Esophagus squamous epithelium (tissue), 5 donors: ENCODE measurements around the gene GAL3ST2. TPM values are rescaled to one million over a fixed set of nuclear protein-coding genes. Genes with fewer than 3 reads are reported as not detected.

Source experiments
- DNase-seq: peaks from one replicate; lab custom pipeline; 2025; lab: John Stamatoyannopoulos, UW
- H3K27ac ChIP-seq, 4 donors: fragments of 200-600 bp; sonication (generic); one replicate each; pipeline ENCODE4 v1.5.1; 2016 to 2019; ENCODE audit warnings: mild to moderate bottlenecking in 1 of 4
- H3K27me3 ChIP-seq, 4 donors: fragments of 200-600 bp; sonication (generic); 1 replicate in 3 of 4; 2 replicates in 1 of 4; pipeline versions ENCODE4 v1.5.1 to v1.6.0; 2017 to 2021; ENCODE audit warnings: antibody characterized with exemption in 1 of 4
- H3K36me3 ChIP-seq, 3 donors: fragments of 200-600 bp; sonication (generic); one replicate each; pipeline ENCODE4 v1.5.1; 2016 to 2019
- H3K4me1 ChIP-seq, 3 donors: fragments of 200-600 bp; sonication (generic); one replicate each; pipeline ENCODE4 v1.5.1; 2017 to 2019
- H3K4me3 ChIP-seq, 4 donors: fragments of 200-600 bp; sonication (generic); 1 replicate in 3 of 4; 2 replicates in 1 of 4; pipeline ENCODE4 v1.5.1; 2016 to 2019; ENCODE audit warnings: mild to moderate bottlenecking in 2 of 4, moderate library complexity in 1 of 4
- H3K9me3 ChIP-seq, 3 donors: fragments of 200-600 bp; sonication (generic); one replicate each; pipeline ENCODE4 v1.5.1; 2016 to 2019
- POLR2A ChIP-seq, 4 donors: fragments of 450-650 bp; IDR thresholded peaks; one replicate each; pipeline ENCODE4 v1.6.1; 2017; ENCODE audit warnings: antibody characterized with exemption in 4 of 4, mild to moderate bottlenecking in 4 of 4, moderate library complexity in 3 of 4
- WGBS, 2 donors: methylation state at CpG; one replicate each; pipeline ENCODE4 v1.1.5; 2018; 5-methylcytosine and 5-hydroxymethylcytosine counted together
- intact Hi-C: fragments of 100-400 bp; cut with DNase I; formaldehyde crosslinking; loops from one replicate; pipeline ENCODE4 v1.15.0; 2022
- total RNA-seq, 4 donors: library from RNA; depleted of rRNA; stranded (reverse); fragments of >200 nt; gene quantifications; one replicate each; pipeline ENCODE4 v1.1.0, GENCODE V29; 2016
- TF ChIP-seq, protein P1 (sequence below), 6 experiments: fragments of 450-650 bp in 4 of 6; fragments of 200-600 bp in 2 of 6; sonication (generic) in 2 of 6; IDR thresholded peaks; one replicate each; pipeline ENCODE4 v1.5.1; 2016 to 2019; ENCODE audit warnings: antibody characterized with exemption in 6 of 6, mild to moderate bottlenecking in 4 of 6, moderate library complexity in 4 of 6
- donor health status: DM: yes; HTN: yes; CAD: no.

GAL3ST2 gene
- total RNA-seq, 4 donors from 2014 or later: 0.38 TPM; not detected in 3

DNA sequence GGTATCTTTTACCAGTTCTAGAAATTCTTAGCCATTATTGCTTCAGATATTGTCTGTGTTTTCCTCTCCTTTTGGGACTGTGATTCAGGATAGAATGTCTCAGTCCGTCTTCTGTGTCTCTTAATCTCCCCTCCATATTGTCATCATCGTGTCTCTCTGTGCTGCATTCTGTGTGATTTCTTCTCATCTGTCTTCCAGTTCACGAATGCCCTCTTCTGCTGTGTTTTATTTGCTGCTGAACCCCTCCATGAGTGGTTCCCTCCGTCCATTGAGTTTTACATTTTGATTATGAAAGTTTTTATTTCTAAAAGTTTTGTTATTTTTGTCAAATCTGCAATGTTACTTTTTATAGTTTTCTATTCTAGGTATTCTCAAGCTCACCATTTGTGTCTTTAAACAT, 30.5 kb upstream of the GAL3ST2 start:
- no peak for DNase-seq
- H3K4me3 ChIP-seq: no peak overlapping the region
- intact Hi-C loops: no loop called here

DNA sequence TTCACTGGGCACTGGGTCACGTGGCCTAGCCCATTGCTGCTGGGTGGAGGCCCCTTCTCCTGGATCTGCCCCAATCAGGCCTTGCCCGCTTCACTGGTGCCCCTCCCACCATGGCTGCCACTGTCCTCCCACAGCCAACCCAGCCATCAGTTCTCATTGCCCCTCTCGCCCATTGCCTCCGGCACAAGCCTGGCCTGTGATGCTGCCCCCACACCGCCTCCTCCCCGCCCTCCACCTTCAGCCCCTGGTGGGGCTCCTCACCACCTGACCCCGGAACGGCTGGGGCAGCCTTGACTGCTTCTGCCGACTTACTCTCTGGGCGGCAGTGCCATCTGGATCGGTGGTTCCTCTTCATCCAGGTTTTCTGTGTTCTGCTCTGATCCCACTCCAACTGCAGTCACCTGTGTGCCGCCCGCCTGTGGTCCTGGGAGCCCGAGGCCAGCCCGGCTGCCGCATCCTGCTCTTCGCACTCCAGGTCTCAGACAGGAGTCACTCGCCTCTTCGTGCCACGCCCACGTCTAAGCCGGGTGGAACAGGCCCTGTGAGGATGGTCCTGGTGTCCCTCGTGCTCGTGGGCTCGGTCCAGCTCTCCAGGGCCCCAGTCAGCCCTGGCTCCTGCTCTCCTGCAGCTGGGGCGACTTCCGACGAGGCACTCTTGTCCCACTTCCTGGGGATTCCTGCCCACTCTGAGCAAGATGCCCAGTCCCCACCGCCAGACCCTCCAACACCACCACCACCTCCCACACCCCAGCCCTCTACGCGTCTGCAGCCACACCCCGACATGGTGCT, 28.0 kb upstream of the GAL3ST2 start:
- H3K4me3 ChIP-seq: no peak overlapping the region
- intact Hi-C loops: no loop called here
- WGBS, 2 donors: 76 to 87% methylated on average over 16 to 19 of the region's 32 CpGs
- no peaks in the 10 kb centered on the region for H3K27me3 ChIP-seq
- DNase-seq: no peak
- no peaks in the 10 kb centered on the region for H3K9me3 ChIP-seq
- H3K27ac ChIP-seq: no peak overlapping the region
- TF ChIP-seq, protein P1, sequence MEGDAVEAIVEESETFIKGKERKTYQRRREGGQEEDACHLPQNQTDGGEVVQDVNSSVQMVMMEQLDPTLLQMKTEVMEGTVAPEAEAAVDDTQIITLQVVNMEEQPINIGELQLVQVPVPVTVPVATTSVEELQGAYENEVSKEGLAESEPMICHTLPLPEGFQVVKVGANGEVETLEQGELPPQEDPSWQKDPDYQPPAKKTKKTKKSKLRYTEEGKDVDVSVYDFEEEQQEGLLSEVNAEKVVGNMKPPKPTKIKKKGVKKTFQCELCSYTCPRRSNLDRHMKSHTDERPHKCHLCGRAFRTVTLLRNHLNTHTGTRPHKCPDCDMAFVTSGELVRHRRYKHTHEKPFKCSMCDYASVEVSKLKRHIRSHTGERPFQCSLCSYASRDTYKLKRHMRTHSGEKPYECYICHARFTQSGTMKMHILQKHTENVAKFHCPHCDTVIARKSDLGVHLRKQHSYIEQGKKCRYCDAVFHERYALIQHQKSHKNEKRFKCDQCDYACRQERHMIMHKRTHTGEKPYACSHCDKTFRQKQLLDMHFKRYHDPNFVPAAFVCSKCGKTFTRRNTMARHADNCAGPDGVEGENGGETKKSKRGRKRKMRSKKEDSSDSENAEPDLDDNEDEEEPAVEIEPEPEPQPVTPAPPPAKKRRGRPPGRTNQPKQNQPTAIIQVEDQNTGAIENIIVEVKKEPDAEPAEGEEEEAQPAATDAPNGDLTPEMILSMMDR (IDR thresholded peaks at IDR 0.05): no peak
- no peak for TF ChIP-seq POLR2A (IDR thresholded peaks at IDR 0.05)
- H3K36me3 ChIP-seq: peaks cover 24 to 100% (median 27%) of the 10 kb centered on the region in 3 donors
- H3K4me1 ChIP-seq: peaks cover 0 to 10% (median 0%) of the 10 kb centered on the region in 3 donors

More for the DNA sequence above, 30.5 kb upstream of the GAL3ST2 start:
- peaks cover 17 to 95% (median 24%) of the 10 kb centered on the region in 3 donors for H3K36me3 ChIP-seq
- peaks cover 0 to 10% (median 0%) of the 10 kb centered on the region in 3 donors for H3K4me1 ChIP-seq
- H3K9me3 ChIP-seq: no peaks in the 10 kb centered on the region
- H3K27ac ChIP-seq: no peak overlapping the region
- TF ChIP-seq, protein P1 (IDR thresholded peaks at IDR 0.05): no peak
- TF ChIP-seq POLR2A (IDR thresholded peaks at IDR 0.05): no peak
- WGBS, 2 donors: 95 to 97% methylated on average over 4 of the region's 4 CpGs
- no peaks in the 10 kb centered on the region for H3K27me3 ChIP-seq

DNA sequence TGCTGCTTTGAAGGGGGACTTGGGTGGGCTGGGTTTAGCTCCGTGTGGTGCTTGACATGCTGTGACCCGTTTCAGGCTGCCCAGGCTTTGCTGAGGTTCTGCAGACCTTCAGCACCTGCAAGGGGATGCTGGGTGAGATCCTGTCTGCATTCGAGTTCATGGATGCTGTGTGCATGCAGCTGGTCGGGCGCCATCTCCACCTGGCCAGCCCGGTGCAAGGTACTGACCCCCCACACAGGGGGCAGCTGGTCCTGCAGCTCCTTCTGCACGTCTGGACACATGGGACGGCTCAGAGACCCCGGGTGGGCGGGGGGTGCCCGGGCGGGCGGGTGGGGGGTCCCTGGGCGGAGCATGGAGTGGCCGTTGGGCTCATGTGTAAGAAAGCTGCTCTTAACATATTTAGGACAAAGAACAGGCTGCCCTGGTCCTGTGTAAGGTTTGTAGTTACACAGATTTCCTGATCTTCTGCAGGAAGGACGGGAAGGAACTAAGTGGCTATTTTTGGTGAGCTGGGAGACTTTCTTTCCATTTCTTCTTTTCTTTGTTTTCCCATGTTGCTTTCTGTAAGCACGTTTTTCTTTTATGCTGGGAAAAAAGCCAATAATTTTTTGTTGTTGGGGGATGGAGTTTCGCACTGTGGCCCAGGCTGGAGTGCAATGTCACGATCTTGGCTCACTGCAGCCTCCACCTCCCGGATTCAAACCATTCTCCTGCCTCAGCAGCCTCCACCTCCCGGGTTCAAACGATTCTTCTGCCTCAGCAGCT, 26.4 kb upstream of the GAL3ST2 start:
- WGBS, 2 donors: 64 to 76% methylated on average over 7 to 10 of the region's 22 CpGs
- intact Hi-C loops: no loop called here
- H3K4me1 ChIP-seq: peaks cover 0 to 10% (median 0%) of the 10 kb centered on the region in 3 donors
- no peak overlapping the region for H3K4me3 ChIP-seq
- no peak for DNase-seq
- TF ChIP-seq, protein P1 (IDR thresholded peaks at IDR 0.05): no peak
- no peak for TF ChIP-seq POLR2A (IDR thresholded peaks at IDR 0.05)
- no peak overlapping the region for H3K27ac ChIP-seq
- H3K27me3 ChIP-seq: no peaks in the 10 kb centered on the region
- peaks cover 8 to 100% (median 20%) of the 10 kb centered on the region in 3 donors for H3K36me3 ChIP-seq
- no peaks in the 10 kb centered on the region for H3K9me3 ChIP-seq

DNA sequence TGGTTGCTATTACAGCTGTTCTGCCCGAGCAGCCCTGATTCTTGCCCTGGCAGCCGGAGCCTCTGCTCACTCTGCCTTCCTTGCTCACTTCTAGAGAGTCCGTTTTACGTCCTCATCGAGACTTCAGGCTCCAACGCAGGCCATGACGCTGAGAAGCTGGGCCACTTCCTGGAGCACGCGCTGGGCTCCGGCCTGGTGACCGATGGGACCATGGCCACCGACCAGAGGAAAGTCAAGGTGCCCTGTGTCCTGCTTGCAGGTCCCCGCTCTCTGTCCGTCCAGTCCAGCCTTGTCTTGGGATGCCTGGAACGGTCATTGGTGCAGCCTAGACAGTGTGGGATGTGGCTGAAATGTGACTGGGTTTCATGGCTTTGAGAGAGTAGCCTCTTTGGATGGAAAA, 25.5 kb upstream of the GAL3ST2 start:
- H3K4me1 ChIP-seq: peaks cover 0 to 10% (median 0%) of the 10 kb centered on the region in 3 donors
- H3K27me3 ChIP-seq: no peaks in the 10 kb centered on the region
- no peaks in the 10 kb centered on the region for H3K9me3 ChIP-seq
- TF ChIP-seq, protein P1 (IDR thresholded peaks at IDR 0.05): no peak
- TF ChIP-seq POLR2A (IDR thresholded peaks at IDR 0.05): no peak
- intact Hi-C loops: no loop called here
- H3K36me3 ChIP-seq: peaks cover 13 to 100% (median 25%) of the 10 kb centered on the region in 3 donors
- H3K27ac ChIP-seq: no peak overlapping the region
- no peak for DNase-seq
- no peak overlapping the region for H3K4me3 ChIP-seq
- WGBS, 2 donors: 58 to 89% methylated on average over 5 to 14 of the region's 15 CpGs

DNA sequence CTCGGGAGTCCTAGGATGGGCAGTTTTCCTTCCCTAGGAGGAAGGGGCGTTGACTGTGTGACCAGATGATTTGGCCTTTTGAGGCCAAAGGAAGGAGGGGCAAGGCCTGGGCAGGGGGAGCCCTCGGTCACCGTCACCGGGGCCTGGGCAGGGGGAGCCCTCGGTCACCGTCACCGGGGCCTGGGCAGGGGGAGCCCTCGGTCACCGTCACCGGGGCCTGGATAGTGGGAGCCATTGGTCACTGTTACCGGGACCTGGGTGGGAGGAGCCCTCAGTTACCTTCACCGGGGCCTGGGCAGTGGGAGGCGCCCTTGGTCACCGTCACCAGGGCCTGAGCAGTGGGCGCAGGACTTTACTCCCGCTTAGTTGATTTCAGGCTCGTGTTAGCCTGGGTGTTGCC, 24.8 kb upstream of the GAL3ST2 start:
- intact Hi-C loops: no loop called here
- H3K36me3 ChIP-seq: peaks cover 19 to 100% (median 25%) of the 10 kb centered on the region in 3 donors
- WGBS, 2 donors: 80 to 86% methylated on average over 1 to 9 of the region's 18 CpGs

More for the DNA sequence above, 24.8 kb upstream of the GAL3ST2 start:
- TF ChIP-seq, protein P1 (IDR thresholded peaks at IDR 0.05): no peak
- no peak for TF ChIP-seq POLR2A (IDR thresholded peaks at IDR 0.05)
- H3K4me1 ChIP-seq: peaks cover 0 to 10% (median 0%) of the 10 kb centered on the region in 3 donors
- H3K27me3 ChIP-seq: no peaks in the 10 kb centered on the region
- no peaks in the 10 kb centered on the region for H3K9me3 ChIP-seq
- H3K4me3 ChIP-seq: no peak overlapping the region
- no peak overlapping the region for H3K27ac ChIP-seq
- no peak for DNase-seq
